Naive thymus-derived CD4-positive, alpha-beta T cell (primary cell): Measurements from ENCODE around the gene E2F4. TPM values are rescaled to one million over a fixed set of nuclear protein-coding genes. Genes with fewer than 3 reads are reported as not detected.

Experiments
- ATAC-seq: fragments of 150-1000 bp; cut with Tn5 transposase; 2 replicates; pipeline ENCODE4 v1.10.0; 2021; ENCODE audit warnings: mild to moderate bottlenecking, moderate library complexity
- CTCF ChIA-PET: fragments of 350-600 bp; sonication (Branson Sonifier 250); formaldehyde crosslinking; loops from one replicate; lab custom pipeline; 2021; ENCODE audit warnings: antibody characterized with exemption; lab: Charles Lee
- POLR2A ChIA-PET: fragments of 350-600 bp; sonication (Branson Sonifier 250); formaldehyde crosslinking; loops from one replicate; lab custom pipeline; 2021; ENCODE audit warnings: antibody characterized with exemption, inconsistent platforms; lab: Charles Lee
- DNase-seq, 9 donors: peaks; one replicate each; pipeline versions ENCODE4 v3.0.0 to v3.0.0-alpha.2; 2020 to 2022; ENCODE audit warnings: mixed read lengths in 1 of 9
- H3K27ac ChIP-seq: one replicate; pipeline ENCODE4 v1.7.0; 2013; ENCODE audit warnings: mild to moderate bottlenecking, low read depth, low read length, moderate library complexity
- H3K27me3 ChIP-seq, 2 donors: one replicate each; pipeline ENCODE4 v1.7.0; 2013; ENCODE audit warnings: low read length in 2 of 2, mild to moderate bottlenecking in 2 of 2, moderate library complexity in 2 of 2; ENCODE audit not compliant: control insufficient read depth in 2 of 2, insufficient read depth in 2 of 2
- H3K36me3 ChIP-seq, 3 experiments: 1 replicate in 2 of 3; 2 replicates in 1 of 3; pipeline ENCODE4 v1.7.0; 2013; ENCODE audit warnings: low read length in 3 of 3, mild to moderate bottlenecking in 3 of 3, moderate library complexity in 1 of 3; ENCODE audit not compliant: insufficient read depth in 3 of 3, control insufficient read depth in 2 of 3
- H3K4me1 ChIP-seq, 2 donors: one replicate each; pipeline ENCODE4 v1.7.0; 2013; ENCODE audit warnings: low read length in 2 of 2, mild to moderate bottlenecking in 2 of 2, moderate library complexity in 1 of 2; ENCODE audit not compliant: control insufficient read depth in 2 of 2, insufficient read depth in 2 of 2
- H3K4me3 ChIP-seq: 2 replicates; pipeline ENCODE4 v1.7.0; 2013; ENCODE audit warnings: mild to moderate bottlenecking, low read length
- H3K9me3 ChIP-seq, 3 experiments: 1 replicate in 2 of 3; 2 replicates in 1 of 3; pipeline ENCODE4 v1.7.0; 2013; ENCODE audit warnings: low read length in 3 of 3; ENCODE audit not compliant: control insufficient read depth in 2 of 3
- H3K27ac Mint-ChIP-seq, 9 donors: one replicate each; pipeline ENCODE4 v1.8.0; 2020 to 2022; ENCODE audit warnings: mixed read lengths in 9 of 9, mild to moderate bottlenecking in 8 of 9, moderate library complexity in 5 of 9, inconsistent platforms in 2 of 9
- H3K27me3 Mint-ChIP-seq, 5 donors: one replicate each; pipeline ENCODE4 v1.8.0; 2021 to 2022; ENCODE audit warnings: mixed read lengths in 5 of 5, mild to moderate bottlenecking in 1 of 5
- H3K36me3 Mint-ChIP-seq, 5 donors: one replicate each; pipeline ENCODE4 v1.8.0; 2020 to 2022; ENCODE audit warnings: mixed read lengths in 5 of 5, mild to moderate bottlenecking in 3 of 5, inconsistent platforms in 1 of 5
- H3K4me1 Mint-ChIP-seq, 7 donors: one replicate each; pipeline ENCODE4 v1.8.0; 2020 to 2022; ENCODE audit warnings: mixed read lengths in 7 of 7, mild to moderate bottlenecking in 3 of 7, inconsistent platforms in 1 of 7
- H3K4me3 Mint-ChIP-seq, 10 donors: one replicate each; pipeline ENCODE4 v1.8.0; 2020 to 2022; ENCODE audit warnings: mild to moderate bottlenecking in 10 of 10, mixed read lengths in 10 of 10, moderate library complexity in 6 of 10, inconsistent platforms in 2 of 10
- H3K9me3 Mint-ChIP-seq, 11 donors: one replicate each; pipeline ENCODE4 v1.8.0; 2020 to 2022; ENCODE audit warnings: mixed read lengths in 11 of 11, mild to moderate bottlenecking in 4 of 11, inconsistent platforms in 1 of 11, moderate library complexity in 1 of 11
- intact Hi-C, 2 donors: fragments of 100-400 bp; cut with micrococcal nuclease; formaldehyde crosslinking; loops; one replicate each; pipeline ENCODE4 v1.15.1; 2023
- polyA plus RNA-seq, 2 donors: library from polyadenylated mRNA; unstranded; fragments of 300-500 nt; fragmentation: Illumina TruSeq; gene quantifications; one replicate each; pipeline ENCODE4 v1.2.3, GENCODE V29; 2021
- total RNA-seq, 6 experiments: library from RNA in 5 of 6; stranded (reverse) in 5 of 6; gene quantifications; 1 replicate in 5 of 6; 2 replicates in 1 of 6; pipeline ENCODE4 v1.2.3 and lab custom pipeline; 2021 to 2026

Gene E2F4
- total and polyA plus RNA-seq, 7 experiments from 2014 or later, result 59.4 to 133 (median 73.0) TPM

DNA sequence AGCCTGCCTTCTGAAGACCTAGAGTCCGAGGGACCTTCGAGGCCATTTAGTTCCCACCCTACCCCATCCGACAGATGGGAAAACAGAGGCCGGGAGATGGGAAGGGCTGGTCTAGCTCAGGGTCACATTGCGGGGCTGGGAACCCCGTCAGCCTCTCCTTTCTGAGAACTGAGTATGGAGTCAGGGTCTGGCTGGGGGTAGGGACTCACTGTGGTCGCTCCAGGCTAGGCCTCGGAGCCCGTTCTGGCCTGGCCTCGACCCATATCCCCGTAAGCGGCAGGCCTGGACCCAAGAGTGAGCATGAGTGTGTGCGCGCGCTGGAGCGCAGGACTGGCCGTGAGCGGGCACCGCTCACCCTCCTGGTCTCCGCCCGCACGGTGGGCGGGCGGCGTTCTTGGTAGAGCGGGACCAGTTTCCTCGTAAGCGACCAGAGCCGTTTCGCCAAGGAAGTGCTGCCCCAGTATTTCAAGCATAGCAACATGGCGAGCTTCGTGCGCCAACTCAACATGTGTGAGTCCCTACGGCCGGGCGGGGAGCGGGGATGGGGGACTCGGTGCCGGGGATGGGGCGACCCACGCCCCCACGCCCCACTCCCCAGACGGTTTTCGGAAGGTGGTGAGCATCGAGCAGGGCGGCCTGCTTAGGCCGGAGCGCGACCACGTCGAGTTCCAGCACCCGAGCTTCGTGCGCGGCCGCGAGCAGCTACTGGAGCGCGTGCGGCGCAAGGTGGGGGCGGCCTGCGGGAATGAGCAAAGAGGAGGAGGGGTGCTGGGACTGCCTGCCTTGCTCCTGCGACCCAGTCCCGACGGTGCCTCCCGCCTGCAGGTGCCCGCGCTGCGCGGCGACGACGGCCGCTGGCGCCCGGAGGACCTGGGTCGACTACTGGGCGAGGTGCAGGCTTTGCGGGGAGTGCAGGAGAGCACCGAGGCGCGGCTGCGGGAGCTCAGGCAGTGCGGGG is 26.6 kb upstream of the E2F4 start:
- no peaks in the 10 kb centered on the region for H3K9me3 ChIP-seq
- H3K4me1 Mint-ChIP-seq, result peaks cover 7 to 60% (median 26%) of the 10 kb centered on the region in 7 donors
- no peak overlapping the region for H3K4me3 ChIP-seq

DNA sequence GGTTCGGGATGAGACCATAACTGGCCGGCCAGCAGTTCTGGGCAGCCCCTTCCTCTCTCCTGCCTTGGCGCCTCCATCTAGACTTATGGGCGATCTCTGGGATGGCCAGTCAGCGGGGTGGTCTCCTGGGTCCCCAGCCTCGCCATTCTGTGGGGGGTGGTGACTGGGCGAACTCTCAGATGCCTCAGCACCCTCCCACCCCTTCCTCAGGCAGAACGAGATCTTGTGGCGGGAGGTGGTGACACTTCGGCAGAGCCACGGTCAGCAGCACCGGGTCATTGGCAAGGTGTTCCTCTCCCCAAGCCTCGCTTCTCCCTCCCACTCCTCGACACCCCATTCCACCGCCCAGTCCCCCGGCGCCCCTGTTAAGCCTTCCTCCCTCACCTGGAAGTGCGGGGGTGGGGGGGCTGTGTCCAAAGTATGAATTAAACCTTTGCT is 25.8 kb upstream of the E2F4 start:
- ATAC-seq (no peak), DNase-seq (no peak)
- no peak overlapping the region for H3K27ac ChIP-seq
- ChIA-PET CTCF (interaction anchor here (1.2 kb wide), 1 partner anchor 11 kb away, joined by 3 read pairs; no protein-coding TSS in a partner anchor), POLR2A (no interaction called here)
- intact Hi-C loops, result no loop called here
- Mint-ChIP-seq H3K27me3 (peaks cover 23 to 56% (median 47%) of the 10 kb centered on the region in 5 donors), H3K4me1 (peaks cover 1 to 63% (median 23%) of the 10 kb centered on the region in 7 donors), H3K9me3 (no peaks in the 10 kb centered on the region), H3K4me3 (peak overlapping the region in 1 of 10 donors; percentile 64), H3K36me3 (peaks cover 0 to 31% (median 0%) of the 10 kb centered on the region in 5 donors), H3K27ac (peak overlapping the region in 1 of 9 donors; percentile 55)
- H3K27me3 ChIP-seq, result peaks cover 15 to 46% of the 10 kb centered on the region in 2 donors
- no peak overlapping the region for H3K4me3 ChIP-seq
- no peaks in the 10 kb centered on the region for H3K36me3 ChIP-seq
- H3K4me1 ChIP-seq, result peaks cover 21 to 48% of the 10 kb centered on the region in 2 donors
- H3K9me3 ChIP-seq, result no peaks in the 10 kb centered on the region

More for the DNA sequence above, 26.6 kb upstream of the E2F4 start:
- POLR2A ChIA-PET, result interaction anchor here (1.8 kb wide), 1 partner anchor 10 kb away, joined by 5 read pairs; no protein-coding TSS in a partner anchor
- Mint-ChIP-seq H3K9me3 (no peaks in the 10 kb centered on the region), H3K27me3 (peaks cover 23 to 51% (median 46%) of the 10 kb centered on the region in 5 donors), H3K36me3 (peaks cover 0 to 31% (median 0%) of the 10 kb centered on the region in 5 donors), H3K27ac (peak overlapping the region in 1 of 9 donors; percentile 60), H3K4me3 (peak overlapping the region; percentile 2 to 63 (median 40))
- Histone ChIP-seq H3K36me3 (no peaks in the 10 kb centered on the region), H3K27me3 (peaks cover 15 to 42% of the 10 kb centered on the region in 2 donors), H3K4me1 (peaks cover 24 to 55% of the 10 kb centered on the region in 2 donors), H3K27ac (no peak overlapping the region)
- DNase-seq (no peak), ATAC-seq (no peak)
- intact Hi-C loops, result no loop called here
- CTCF ChIA-PET, result interaction anchor here (1.2 kb wide), 1 partner anchor 10 kb away, joined by 3 read pairs; no protein-coding TSS in a partner anchor

DNA sequence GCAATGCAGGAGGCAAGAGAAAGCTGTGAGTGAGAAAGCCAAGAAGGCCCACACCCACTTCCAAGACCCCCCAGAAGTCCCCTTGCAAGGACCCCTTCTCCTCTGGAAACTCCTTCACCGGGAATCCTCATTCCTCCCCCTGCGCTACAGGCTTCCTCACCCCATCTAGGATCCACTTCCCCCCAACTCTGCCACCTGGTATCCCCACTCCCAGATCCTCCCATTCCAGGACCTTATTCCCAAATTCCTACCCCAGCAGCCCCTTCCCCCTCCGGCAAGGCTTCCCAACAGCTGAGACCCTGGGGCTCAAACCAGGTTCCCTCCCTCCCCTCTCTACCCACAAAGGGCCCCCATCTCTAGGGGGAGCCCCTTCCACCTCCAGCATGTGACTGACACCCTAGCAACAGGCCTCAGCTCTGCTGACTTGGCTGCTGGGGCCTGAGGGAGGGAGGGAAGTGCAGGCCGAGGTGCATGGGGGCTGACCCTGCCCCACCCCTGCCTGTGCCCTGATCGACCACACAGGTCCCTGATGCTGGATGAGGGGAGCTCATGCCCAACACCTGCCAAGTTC is 25.3 kb upstream of the E2F4 start:
- CTCF ChIA-PET, result no interaction called here
- POLR2A ChIA-PET, result interaction anchor here (0.6 kb wide), 1 partner anchor 64 kb away, joined by 6 read pairs; no protein-coding TSS in a partner anchor
- H3K4me3 ChIP-seq, result no peak overlapping the region
- no peaks in the 10 kb centered on the region for H3K9me3 ChIP-seq
- Mint-ChIP-seq H3K27ac (peak overlapping the region in 1 of 9 donors; percentile 55), H3K4me1 (peaks cover 0 to 66% (median 24%) of the 10 kb centered on the region in 7 donors), H3K27me3 (peaks cover 23 to 60% (median 51%) of the 10 kb centered on the region in 5 donors), H3K4me3 (peak overlapping the region in 1 of 10 donors; percentile 64), H3K9me3 (no peaks in the 10 kb centered on the region), H3K36me3 (peaks cover 0 to 33% (median 0%) of the 10 kb centered on the region in 5 donors)
- intact Hi-C loops, result no loop called here
- H3K4me1 ChIP-seq, result peaks cover 16 to 46% of the 10 kb centered on the region in 2 donors
- H3K36me3 ChIP-seq, result no peaks in the 10 kb centered on the region
- ATAC-seq (no peak), DNase-seq (no peak)
- peaks cover 15 to 46% of the 10 kb centered on the region in 2 donors for H3K27me3 ChIP-seq
- H3K27ac ChIP-seq, result no peak overlapping the region

DNA sequence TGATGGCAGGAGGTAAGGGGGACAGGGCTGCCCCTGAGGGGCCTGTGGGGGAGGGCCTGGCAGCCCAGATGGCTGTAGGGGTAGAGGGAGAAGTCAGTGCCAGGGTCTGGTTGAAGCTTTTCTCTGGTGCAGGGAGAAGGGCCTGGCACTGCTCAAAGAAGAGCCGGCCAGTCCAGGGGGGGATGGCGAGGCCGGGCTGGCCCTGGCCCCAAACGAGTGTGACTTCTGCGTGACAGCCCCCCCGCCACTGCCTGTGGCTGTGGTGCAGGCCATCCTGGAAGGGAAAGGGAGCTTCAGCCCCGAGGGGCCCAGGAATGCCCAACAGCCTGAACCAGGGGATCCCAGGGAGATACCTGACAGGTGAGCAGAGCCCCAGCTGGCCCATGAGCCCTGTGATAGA is 24.4 kb upstream of the E2F4 start:
- POLR2A ChIA-PET, result interaction anchor here (0.9 to 1.0 kb wide), 2 partner anchors 10 to 137 kb away, joined by 3 read pairs; no protein-coding TSS in a partner anchor
- CTCF ChIA-PET, result no interaction called here
- ATAC-seq, result no peak
- Mint-ChIP-seq H3K4me1 (peaks cover 0 to 68% (median 25%) of the 10 kb centered on the region in 7 donors), H3K27me3 (peaks cover 23 to 56% (median 54%) of the 10 kb centered on the region in 5 donors), H3K27ac (peak overlapping the region in 1 of 9 donors; percentile 13), H3K4me3 (peak overlapping the region in 1 of 10 donors; percentile 21), H3K36me3 (peaks cover 0 to 29% (median 0%) of the 10 kb centered on the region in 5 donors), H3K9me3 (no peaks in the 10 kb centered on the region)
- no peaks in the 10 kb centered on the region for H3K36me3 ChIP-seq
- H3K27ac ChIP-seq, result no peak overlapping the region
- DNase-seq, result no peak
- H3K27me3 ChIP-seq, result peaks cover 15 to 45% of the 10 kb centered on the region in 2 donors
- intact Hi-C loops, result no loop called here
- no peak overlapping the region for H3K4me3 ChIP-seq
- peaks cover 15 to 41% of the 10 kb centered on the region in 2 donors for H3K4me1 ChIP-seq
- H3K9me3 ChIP-seq, result no peaks in the 10 kb centered on the region

DNA sequence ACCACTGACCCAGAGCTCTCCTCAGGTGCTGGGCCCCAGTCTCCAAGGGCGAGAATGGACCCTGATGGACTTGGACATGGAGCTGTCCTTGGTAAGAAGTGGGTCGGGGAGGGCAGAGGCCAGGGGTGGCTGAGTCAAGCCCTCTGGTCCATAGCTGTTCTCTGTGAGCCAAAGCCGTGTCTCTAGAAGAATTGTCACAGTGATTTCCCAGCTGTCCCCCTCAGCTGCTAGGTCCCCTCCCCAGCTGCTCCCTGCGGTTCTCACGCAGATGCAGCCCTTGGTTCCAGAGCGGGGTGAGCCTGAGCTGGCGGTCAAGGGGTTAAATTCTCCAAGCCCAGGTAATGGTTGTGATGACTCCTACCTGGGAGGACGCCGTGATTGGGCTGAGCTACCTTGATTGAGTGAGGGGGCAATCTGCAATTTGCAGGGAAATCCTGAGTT is 22.9 kb upstream of the E2F4 start:
- Histone ChIP-seq H3K36me3 (no peaks in the 10 kb centered on the region), H3K4me1 (peaks cover 16 to 35% of the 10 kb centered on the region in 2 donors), H3K27me3 (peaks cover 15 to 41% of the 10 kb centered on the region in 2 donors), H3K9me3 (no peaks in the 10 kb centered on the region), H3K4me3 (no peak overlapping the region), H3K27ac (no peak overlapping the region)
- peaks cover 22 to 68% (median 64%) of the 10 kb centered on the region in 5 donors for H3K27me3 Mint-ChIP-seq
- H3K36me3 Mint-ChIP-seq, result peaks cover 0 to 38% (median 0%) of the 10 kb centered on the region in 5 donors
- peaks cover 10 to 79% (median 34%) of the 10 kb centered on the region in 7 donors for H3K4me1 Mint-ChIP-seq
- ChIA-PET CTCF (interaction anchor here (0.7 to 1.1 kb wide), 3 partner anchors 14 to 213 kb away, joined by 3 to 5 read pairs (median 4); no protein-coding TSS in a partner anchor), POLR2A (interaction anchor here (1.1 to 1.6 kb wide), 2 partner anchors 9 to 149 kb away, joined by 4 to 5 read pairs; partner anchors contain the start of genes FBXL8 and TRADD)
- no peak overlapping the region for H3K27ac Mint-ChIP-seq
- H3K9me3 Mint-ChIP-seq, result no peaks in the 10 kb centered on the region
- intact Hi-C loops, result no loop called here
- ATAC-seq (no peak), DNase-seq (no peak)
- H3K4me3 Mint-ChIP-seq, result peak overlapping the region in 2 of 10 donors; percentile 64 to 89
